RKO (cell line): ENCODE results near the gene CCDC28A.
"Not testable (repeated sequence)": the region's sequence is repeated elsewhere in the genome, so short reads cannot be mapped to it uniquely, and the experiment has no call there.

Experiments used
- DNase-seq: peaks from one replicate; pipeline ENCODE4 v3.0.0-alpha.2; 2016; ENCODE audit warnings: low spot score

CCDC28A gene

GRCh38 chr6:138773177-138774091 lies at the start of gene CCDC28A:
Gene CCDC28A, plus strand, starts transcription at chr6:138773769. Its CDS starts 2,352 bp downstream, at chr6:138776121.
- DNase-seq: peak; percentile 97

DNA sequence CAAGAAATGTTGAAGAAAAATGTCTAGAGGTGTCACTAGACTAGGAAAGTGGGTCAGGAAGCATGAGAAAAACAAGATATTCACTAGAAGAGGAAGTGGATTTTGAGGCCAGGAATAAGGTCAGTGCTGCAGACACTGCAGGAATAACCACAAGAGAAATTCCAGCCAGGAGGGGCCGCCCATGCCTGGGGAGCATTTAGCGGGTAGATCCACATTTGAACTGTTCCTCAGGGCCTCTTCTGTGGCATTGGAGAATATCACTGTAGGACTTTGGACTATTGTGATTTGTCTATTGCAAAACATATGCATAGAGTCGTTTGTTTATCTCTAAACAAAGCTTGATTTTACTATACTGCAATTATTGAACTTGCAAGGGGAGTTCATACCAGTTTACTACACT lies 49.6 kb upstream of the CCDC28A start:
- no peak for DNase-seq

- no peak for DNase-seq
Observed at GRCh38 chr6:138726066-138726756, 47.4 kb upstream of the CCDC28A start.

GRCh38 chr6:138726757-138727097 lies 46.8 kb upstream of the CCDC28A start:
- DNase-seq: no peak

- DNase-seq: no peak
Observed at GRCh38 chr6:138727182-138727581, 46.4 kb upstream of the CCDC28A start.

DNA sequence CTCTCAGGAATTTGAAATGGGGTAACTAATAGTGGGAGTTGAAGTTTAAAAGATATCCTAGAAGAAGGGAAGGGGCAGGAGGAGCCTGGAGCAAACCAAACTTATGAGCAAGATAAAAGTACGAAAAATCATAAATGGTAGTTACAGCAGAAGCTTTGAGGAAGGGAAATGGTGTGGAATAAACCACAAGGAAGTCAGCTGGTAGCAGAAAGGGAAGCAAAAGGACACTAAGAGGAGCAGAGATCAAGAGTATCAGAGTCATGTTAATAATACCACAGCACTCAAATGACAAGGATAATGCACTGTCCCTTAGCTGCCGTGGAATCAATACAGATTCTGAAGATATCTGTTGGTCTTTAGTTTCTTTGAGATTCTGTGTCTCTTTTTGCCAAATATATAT lies 44.9 kb upstream of the CCDC28A start:
- DNase-seq: no peak

- DNase-seq: not testable (repeated sequence)
Observed at GRCh38 chr6:138730037-138730436, 43.5 kb upstream of the CCDC28A start.

DNA sequence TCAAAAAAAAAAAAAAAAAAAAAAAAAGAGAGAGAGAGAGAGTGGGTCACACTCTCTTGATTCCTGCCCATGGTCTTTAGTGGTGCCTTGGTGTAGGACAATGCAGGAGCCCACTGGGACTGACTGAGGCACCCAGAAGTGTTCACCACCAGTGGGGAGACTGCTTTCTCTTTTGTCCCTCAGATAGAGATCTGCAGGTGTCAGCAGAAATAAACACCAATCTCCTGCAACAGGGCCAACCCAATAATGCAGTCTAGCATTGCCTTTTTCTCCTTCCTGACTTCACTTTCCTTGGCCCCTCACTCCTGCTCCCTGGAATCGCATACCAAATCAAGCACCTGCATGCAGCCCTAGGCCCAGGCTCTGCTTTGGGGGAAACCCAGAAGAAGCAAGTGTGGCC lies 39.0 kb upstream of the CCDC28A start:
- DNase-seq: no peak

DNA sequence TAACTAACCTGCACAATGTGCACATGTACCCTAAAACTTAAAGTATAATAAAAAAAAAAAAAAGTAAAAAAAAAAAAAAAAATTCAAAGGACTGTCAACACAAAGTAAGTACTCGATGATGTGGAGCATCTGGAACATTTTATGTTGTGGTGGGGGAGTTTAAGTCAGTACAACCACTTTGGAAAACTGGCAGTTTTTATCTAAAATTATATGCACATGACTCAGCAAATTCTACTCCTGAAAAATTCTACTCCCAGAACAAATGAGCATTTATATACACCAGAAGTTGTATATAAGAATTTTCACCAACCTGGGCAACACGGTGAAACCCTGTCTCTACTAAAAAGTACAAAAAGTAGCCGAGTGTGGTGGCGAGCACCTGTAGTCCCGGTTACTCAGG lies 36.9 kb upstream of the CCDC28A start:
- DNase-seq: no peak

GRCh38 chr6:138752017-138752416 lies 21.6 kb upstream of the CCDC28A start:
- no peak for DNase-seq

DNA sequence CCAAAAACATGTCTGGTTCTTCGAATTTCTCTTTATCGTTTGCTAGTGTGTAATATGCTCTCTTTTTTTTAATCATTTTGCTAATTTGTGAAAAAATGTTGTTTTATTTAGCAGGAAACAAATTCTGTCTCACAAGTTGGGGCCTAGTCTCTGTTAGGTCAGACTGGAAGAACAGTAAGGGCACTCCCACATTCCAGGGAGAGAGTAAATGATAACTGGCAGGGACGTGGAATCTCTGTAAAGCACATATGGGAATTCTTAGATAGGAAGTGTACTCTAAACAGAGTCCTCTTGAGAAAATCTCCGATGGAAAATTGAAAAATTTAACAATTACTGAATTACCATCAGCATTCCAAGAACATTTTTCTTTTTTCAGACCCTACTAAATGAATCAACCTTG lies 16.4 kb upstream of the CCDC28A start:
- no peak for DNase-seq

- DNase-seq: peak; percentile 63
Observed at GRCh38 chr6:138765896-138766655, 7.5 kb upstream of the CCDC28A start.

DNA sequence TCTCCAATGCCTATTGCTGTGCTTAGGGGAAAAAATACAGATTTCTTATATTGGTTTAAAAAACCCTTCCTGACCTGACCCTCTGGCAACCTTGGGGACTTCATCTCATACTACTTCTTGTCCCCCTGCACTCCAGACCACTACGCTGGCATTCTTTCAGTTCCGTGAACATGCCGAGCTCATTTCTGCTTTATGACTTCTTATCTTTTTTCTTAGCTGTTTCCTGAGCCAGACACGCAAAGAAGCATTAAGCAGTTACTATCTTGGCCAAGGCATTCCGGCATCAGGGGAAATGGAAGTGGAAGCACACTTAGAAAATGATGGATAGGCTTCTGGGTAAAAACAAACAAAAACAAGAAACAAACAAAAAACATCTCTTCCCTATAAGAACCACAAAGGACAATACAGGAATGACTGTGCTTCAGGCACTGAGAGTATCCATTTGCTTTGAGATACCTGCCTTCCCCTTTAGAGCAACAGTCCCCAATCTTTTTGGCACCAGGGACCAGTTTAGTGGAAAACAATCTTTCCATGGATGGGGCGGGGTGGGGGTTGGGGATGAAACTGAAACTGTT lies 4.4 kb upstream of the CCDC28A start:
- DNase-seq: no peak

DNA sequence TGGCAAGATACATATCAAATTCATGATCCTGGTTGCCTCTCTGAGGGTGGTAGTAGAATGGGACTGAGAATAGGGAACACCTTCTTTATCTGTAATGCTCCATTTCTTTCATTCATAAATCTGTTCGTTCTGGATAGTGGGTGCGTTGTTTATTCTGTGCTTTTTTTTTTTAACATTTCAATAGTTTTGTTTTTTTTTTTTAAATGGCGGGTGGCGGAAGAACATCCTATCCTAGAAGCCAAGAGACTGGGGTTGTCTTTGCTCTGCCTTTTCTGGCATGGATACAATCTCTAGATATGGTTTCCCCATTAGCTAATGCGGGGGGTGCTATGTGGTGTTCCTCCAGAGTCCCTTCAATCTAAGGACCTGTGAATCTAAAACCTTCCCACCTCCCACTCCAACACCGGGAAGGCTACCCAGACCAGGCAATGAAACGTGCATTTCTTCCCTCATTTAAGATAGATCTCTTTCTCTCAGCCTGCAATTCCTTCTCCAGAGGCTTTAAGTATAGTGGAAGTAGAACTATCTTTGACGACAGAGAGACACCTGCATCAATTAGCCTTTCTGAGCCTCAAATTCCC lies 883 bp upstream of the CCDC28A start:
- DNase-seq: peak; percentile 49

DNA sequence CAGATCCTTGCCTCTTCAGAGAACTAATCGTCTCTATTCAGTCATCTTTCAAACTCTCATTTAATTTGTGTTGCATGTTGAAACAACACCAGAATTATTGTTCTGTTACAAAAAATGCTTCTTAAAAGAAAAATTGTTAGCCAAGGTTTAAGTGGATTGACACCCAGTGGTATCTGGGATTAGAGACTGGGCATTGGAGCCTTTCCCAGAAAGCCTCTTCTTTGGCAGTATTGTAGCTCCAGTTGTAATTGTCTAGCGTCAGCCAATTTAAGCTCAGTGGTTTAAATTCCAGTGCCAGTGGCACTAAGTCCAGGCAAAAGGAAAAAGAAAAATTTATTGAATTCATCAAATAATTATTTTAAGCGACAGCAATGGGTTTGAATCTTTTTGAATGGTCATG lies 801 bp downstream of the CCDC28A start:
- no peak for DNase-seq

- no peak for DNase-seq
Observed at GRCh38 chr6:138776659-138777058, 3.1 kb downstream of the CCDC28A start.

- DNase-seq: no peak
Observed at GRCh38 chr6:138778331-138778730, 4.8 kb downstream of the CCDC28A start.

DNA sequence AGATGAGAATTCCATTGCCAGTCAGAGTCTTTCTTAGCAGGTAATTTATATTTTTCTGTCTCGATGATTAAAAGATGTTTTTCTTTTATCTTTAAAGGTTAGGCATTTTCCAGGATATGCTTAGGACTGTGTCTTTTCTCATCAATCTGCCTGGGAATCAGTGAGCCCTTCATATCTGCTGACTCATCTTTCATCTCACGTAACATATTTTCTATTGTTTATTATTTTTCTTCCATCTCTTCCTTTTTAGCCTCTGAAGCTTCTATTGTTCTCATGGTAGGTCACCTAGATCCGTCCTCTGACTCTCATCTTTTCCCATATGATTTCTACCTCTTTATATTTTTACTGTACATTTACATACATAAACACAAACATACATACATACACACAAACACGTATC lies 8.7 kb downstream of the CCDC28A start:
- no peak for DNase-seq

GRCh38 chr6:138785079-138785478 lies 11.5 kb downstream of the CCDC28A start:
- no peak for DNase-seq

DNA sequence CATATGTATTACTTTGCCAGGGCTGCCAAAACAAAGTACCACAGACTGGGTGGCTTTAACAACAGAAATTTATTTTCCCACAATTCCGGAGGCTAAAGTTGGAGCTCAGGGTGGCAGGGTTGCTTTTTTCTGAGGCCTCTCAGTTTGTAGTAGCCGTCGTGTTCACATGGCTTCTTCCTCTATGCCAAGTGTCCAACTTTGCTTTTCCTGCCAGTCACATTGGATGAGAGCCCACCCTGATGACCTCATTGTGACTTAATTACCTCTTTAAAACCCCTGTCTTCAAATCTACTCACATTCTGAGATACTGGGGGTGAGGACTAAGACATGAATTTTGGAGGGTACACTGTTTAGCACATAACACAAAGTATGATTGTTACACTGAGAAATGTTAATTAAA lies 12.4 kb downstream of the CCDC28A start:
- DNase-seq: no peak

GRCh38 chr6:138787138-138787537 lies 13.6 kb downstream of the CCDC28A start:
- no peak for DNase-seq
